Skeletal muscle cell (primary cell): ENCODE results near the gene PRPF8.

ENCODE experiments used
- DNase-seq: peaks from one replicate; pipeline ENCODE4 v3.0.0-alpha.2; 2010; ENCODE audit warnings: low read depth
- H3K4me3 ChIP-seq: 2 replicates; pipeline ENCODE4 v1.5.1; 2011; ENCODE audit warnings: low read depth, mild to moderate bottlenecking, control low read depth, low read length, moderate library complexity

PRPF8 gene

DNA sequence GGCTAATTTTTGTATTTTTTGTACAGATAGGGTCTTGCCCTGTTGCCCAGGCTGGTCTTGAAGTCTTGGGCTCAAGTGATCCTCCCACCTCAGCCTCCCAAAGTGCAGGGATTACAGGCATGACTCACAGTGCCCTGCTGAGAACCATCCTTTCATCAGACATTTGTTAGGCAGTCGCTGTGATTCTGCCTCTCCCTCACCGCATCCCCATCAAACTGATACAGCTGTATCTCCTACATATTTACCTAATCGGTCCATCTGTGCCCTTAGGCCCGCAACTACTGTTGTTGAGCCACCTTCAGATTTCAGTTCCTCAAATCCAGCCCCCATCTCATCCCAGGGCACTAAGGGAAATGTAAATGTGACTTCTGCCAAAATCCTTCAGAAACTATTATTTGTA is 54.0 kb downstream of the PRPF8 start:
- H3K4me3 ChIP-seq, result no peak overlapping the region
- no peak for DNase-seq

GRCh38 chr17:1629504-1630310 is 55.0 kb downstream of the PRPF8 start:
- H3K4me3 ChIP-seq, result peak overlapping the region; percentile 78
- no peak for DNase-seq

GRCh38 chr17:1628856-1629503 is 55.7 kb downstream of the PRPF8 start:
- DNase-seq, result peak; percentile 67
- peak overlapping the region; percentile 78 for H3K4me3 ChIP-seq

DNA sequence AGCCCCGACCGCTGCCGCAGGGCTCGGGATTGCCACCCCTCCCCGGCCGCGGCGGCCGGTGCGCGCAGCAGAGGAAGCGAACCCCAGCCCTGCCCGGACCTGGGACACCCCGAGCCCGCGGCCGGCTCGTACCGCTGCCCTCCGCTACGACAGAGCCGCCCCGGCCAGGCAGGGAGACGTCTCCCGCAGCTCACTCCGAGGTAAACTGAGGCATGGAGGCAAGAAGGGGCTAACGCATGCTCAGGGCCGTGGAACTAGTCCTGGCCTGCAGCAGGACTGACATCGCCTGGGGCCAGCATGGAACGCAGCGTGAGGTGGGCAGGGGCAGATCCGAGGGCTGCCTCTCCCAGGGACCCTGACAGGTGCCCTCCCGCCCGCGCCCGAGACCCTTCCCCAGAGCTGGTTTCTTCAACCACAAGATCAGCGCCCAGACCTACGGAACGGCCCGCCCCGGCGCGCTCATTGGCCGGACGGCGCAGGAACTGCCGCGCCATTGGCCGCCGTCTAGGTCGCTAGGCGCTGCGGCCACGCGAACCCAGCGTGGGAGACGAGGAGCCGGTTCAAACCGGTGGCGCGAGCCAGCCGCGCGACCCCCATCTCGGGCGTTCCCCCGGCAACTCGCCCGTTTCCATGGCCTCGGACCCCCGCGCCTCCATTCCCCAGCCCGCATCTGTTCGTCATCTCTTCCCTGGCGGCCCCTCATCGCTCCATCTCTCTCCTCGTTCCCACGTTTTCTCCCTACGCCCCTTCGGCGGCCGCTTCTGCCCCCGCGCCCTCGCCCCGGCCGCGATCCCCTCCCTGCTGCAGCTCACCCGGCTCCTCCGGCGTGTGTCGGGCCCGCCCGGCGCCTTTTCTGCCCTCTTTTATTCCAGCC is 56.4 kb downstream of the PRPF8 start, which contains the start of gene SLC43A2:
SLC43A2 (minus strand) TSS at position 853 of the 874 bp plus-strand sequence. CDS start 960 bp downstream, outside the sequence.
- DNase-seq, result peak; percentile 47
- H3K4me3 ChIP-seq, result peak within 1 kb of the TSS; percentile 78

GRCh38 chr17:1627182-1627981 is 57.3 kb downstream of the PRPF8 start:
- H3K4me3 ChIP-seq, result peak overlapping the region; percentile 78
- no peak for DNase-seq

- DNase-seq, result no peak
- H3K4me3 ChIP-seq, result no peak overlapping the region
Measured at GRCh38 chr17:1626333-1626732, 58.3 kb downstream of the PRPF8 start.

DNA sequence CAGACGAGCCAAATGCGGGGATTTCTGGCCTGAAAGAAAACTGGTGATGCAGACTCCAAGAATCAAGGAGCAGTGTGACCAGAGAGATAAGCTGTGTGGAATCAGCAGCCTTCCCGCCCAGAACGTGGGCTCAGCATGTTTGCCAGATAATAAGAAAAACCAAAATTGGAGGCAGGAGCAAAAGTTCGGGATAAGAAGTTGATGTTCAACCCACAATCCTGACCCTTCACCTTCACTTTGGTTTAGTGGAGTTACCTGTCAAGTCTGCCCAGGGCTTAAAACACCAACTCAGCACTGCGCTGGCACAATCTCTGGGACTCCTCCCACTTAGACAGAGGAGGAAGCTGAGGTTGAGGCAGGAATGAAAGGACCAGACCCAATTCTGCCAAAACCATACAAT is 59.1 kb downstream of the PRPF8 start:
- no peak for DNase-seq

DNA sequence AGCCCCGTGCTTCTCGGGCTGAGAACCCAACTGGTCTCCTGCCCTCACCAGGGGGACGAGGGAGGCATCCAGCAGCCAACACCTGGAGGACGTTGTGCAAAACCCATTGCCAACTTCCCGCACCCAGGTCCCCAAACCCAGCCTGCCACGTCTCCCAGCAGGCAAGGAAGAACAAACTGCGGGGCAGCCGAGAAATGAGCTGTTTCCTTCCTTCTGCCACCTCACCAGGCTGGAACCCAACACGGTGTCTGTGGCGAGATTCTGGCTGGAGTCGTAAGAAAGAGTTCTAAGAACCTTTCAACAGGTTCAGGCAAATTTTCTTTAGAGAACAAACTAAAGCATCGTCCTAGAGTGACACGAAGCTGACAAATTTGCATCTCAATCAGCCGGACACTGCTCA is 59.6 kb downstream of the PRPF8 start:
- no peak overlapping the region for H3K4me3 ChIP-seq
- no peak for DNase-seq

More for the DNA sequence above, 59.1 kb downstream of the PRPF8 start:
- no peak overlapping the region for H3K4me3 ChIP-seq

DNA sequence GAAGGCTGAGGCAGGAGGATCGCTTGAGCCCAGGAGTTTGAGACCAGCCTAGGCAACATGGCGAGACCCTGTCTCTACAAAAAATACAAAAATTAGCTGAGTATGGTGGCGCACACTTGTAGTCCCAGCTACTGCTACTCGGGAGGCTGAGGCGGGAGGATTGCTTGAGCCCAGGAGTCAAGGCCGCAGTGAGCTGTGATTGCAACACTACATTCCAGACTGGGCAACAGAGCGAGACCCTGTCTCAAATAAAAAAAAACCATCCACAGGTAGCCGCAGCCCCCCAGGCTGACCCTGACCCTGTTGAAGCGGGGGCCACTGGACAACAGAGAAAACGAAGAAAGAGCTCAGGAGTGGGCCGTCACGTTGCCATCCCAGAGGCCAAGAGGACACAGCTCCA is 60.0 kb downstream of the PRPF8 start:
- no peak overlapping the region for H3K4me3 ChIP-seq
- no peak for DNase-seq

GRCh38 chr17:1623057-1623630 is 61.5 kb downstream of the PRPF8 start:
- DNase-seq, result no peak
- no peak overlapping the region for H3K4me3 ChIP-seq

DNA sequence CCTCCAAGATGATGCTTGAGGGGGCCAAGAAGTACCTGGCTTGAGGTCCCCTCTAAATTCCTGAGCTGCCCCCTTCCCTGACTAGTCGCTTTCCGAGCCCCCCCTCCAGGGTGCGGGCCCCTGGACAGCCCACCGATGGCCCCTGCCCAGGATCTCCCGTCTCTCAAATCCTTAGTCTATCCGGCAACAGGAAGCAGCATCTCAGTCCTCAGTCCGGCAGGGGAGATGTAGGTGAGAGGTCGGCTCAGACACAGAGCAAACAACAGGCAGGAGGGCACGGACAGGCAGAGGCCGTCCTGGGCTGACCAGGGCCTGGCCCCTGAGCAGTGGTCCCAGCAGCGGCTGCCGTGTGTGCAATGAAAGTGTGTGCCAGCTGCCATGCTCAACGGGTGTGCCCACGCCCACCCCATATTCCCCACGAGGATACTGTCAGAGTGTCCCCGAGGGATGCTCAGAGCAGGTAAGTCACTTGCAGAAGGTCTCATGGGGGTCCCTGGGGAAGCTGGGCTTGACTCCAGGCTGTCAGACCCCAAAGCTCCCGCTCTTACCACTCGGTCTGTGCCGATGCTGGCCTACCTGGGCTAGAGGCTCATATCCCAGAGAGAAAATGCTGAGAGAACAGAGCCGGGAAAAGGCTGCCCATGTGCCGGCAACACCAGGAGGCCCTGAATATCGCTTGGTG is 63.3 kb downstream of the PRPF8 start:
- no peak overlapping the region for H3K4me3 ChIP-seq
- no peak for DNase-seq

DNA sequence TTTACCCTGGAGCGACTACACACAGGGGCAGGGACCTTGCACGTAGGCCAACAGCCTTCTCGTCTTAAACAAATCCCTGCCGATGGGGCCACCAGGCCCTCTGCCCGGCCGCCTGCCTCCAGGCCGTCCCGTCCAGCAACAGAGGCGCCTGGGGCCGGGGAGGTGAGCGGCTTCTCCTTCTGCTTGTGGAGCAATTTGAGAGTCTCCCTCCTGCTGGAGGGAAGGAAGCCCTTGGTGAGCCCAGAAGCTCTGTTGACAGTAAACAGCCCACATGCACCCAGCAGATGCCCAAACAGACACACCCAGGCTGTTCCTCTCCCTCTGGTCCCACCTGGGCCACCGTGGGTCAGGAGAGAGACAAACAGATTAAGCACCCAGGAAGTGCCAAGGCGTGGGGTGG is 64.2 kb downstream of the PRPF8 start:
- no peak overlapping the region for H3K4me3 ChIP-seq
- no peak for DNase-seq

DNA sequence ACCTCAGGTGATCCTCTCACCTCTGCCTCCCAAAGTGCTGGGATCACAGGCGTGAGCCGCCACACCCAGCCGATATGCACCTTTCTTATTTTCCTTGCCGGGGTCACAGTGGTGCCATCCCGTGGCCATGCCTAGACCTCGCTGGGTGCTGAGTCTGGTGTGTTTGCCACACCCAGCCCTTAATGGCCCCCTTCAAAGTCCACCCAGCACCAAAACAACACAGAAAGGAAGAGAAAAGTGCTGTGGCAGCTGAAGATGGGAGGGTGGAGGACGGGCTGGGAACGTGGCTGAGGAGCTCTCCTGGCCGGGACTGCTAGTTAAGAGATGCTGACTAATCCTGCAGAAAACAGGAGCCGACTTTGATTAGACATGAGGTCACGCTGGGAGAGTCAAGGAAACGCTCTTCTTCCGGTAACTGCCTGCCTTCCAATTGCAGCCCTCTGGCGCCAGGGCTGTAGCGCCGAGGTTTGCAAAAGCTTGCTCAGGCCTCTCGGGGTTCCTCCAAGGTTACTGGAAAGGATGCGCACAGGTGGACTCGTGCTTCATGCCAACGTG is 67.0 kb downstream of the PRPF8 start:
- H3K4me3 ChIP-seq, result no peak overlapping the region
- DNase-seq, result peak; percentile 24

GRCh38 chr17:1616101-1616500 is 68.6 kb downstream of the PRPF8 start:
- no peak for DNase-seq
- no peak overlapping the region for H3K4me3 ChIP-seq

- no peak overlapping the region for H3K4me3 ChIP-seq
- DNase-seq, result no peak
Measured at GRCh38 chr17:1612400-1612799, 72.3 kb downstream of the PRPF8 start.

DNA sequence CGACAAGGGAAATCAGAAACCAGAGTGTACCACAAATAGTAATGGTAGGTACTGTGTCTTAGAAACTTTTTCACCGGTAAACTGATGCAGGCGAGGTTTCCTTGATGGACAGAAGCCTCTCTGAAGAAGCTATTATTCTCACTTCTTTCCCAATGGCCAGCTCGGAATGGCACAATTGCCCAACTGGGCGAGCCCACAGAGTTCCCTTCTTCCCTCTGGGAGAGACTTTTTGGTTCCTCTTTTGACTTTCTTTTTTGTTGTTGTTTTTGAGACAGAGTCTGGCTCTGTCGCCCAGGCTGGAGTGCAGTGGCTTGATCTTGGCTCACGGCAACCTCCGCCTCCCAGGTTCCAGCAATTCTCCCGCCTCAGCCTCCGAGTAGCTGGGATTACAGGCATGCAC is 73.0 kb downstream of the PRPF8 start:
- DNase-seq, result no peak
- no peak overlapping the region for H3K4me3 ChIP-seq

GRCh38 chr17:1608676-1609075 is 76.0 kb downstream of the PRPF8 start:
- H3K4me3 ChIP-seq, result no peak overlapping the region
- DNase-seq, result no peak

DNA sequence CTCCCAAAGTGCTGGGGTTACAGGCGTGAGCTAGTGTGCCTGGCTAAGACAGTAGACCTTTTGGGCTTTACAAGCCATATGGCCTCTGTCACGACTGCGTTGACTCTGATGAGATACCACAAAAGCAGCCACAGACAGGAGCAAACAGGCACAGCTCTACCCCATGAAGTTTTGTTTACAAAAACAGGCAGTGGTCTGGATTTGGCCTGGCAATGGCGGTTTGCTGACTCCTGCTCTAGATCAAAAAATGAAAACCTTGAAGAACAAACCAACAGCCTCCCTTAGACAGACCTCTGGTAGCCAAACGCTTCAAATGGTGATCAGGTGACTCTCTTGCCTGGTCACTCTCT is 76.7 kb downstream of the PRPF8 start:
- no peak for DNase-seq
- H3K4me3 ChIP-seq, result no peak overlapping the region
